Measurements from ENCODE around the gene BAIAP2.
"Not testable (repeated sequence)": the region's sequence is repeated elsewhere in the genome, so short reads cannot be mapped to it uniquely, and the experiment has no call there.

BAIAP2 gene

GRCh38 chr17:81068411-81069134, 33.6 kb downstream of the BAIAP2 start:
- DNase-seq (ENCODE audit: low read depth) = no peak

GRCh38 chr17:81069135-81069645, 34.2 kb downstream of the BAIAP2 start:
- no peak for DNase-seq (ENCODE audit: low read depth)

GRCh38 chr17:81070541-81071246, 35.7 kb downstream of the BAIAP2 start:
- DNase-seq (ENCODE audit: low read depth) = no peak

- no peak for DNase-seq (ENCODE audit: low read depth)
These were observed 37.1 kb downstream of the BAIAP2 start for GRCh38 chr17:81071761-81072741.

GRCh38 chr17:81073967-81074839, 39.3 kb downstream of the BAIAP2 start:
- DNase-seq (ENCODE audit: low read depth) = no peak

- no peak for DNase-seq (ENCODE audit: low read depth)
These were observed 39.9 kb downstream of the BAIAP2 start for GRCh38 chr17:81074875-81075274.

GRCh38 chr17:81075307-81075706, 40.4 kb downstream of the BAIAP2 start:
- no peak for DNase-seq (ENCODE audit: low read depth)

GRCh38 chr17:81076141-81076679, 41.3 kb downstream of the BAIAP2 start:
- no peak for DNase-seq (ENCODE audit: low read depth)

GRCh38 chr17:81078026-81078913, 43.3 kb downstream of the BAIAP2 start:
- not testable (repeated sequence) for DNase-seq (ENCODE audit: low read depth)

- DNase-seq (ENCODE audit: low read depth) = no peak
These were observed 45.1 kb downstream of the BAIAP2 start for GRCh38 chr17:81080019-81080418.

GRCh38 chr17:81081222-81082176, 46.5 kb downstream of the BAIAP2 start:
- DNase-seq (ENCODE audit: low read depth) = no peak

GRCh38 chr17:81082177-81083073, 47.5 kb downstream of the BAIAP2 start:
- DNase-seq (ENCODE audit: low read depth) = no peak

GRCh38 chr17:81083125-81083765, 48.3 kb downstream of the BAIAP2 start:
- DNase-seq (ENCODE audit: low read depth) = no peak

- DNase-seq (ENCODE audit: low read depth) = no peak
These were observed 49.9 kb downstream of the BAIAP2 start for GRCh38 chr17:81084680-81085419.

- no peak for DNase-seq (ENCODE audit: low read depth)
These were observed 50.5 kb downstream of the BAIAP2 start for GRCh38 chr17:81085420-81085911.
